ENCODE data around the gene MRPL50. TPM values are rescaled to one million over a fixed set of nuclear protein-coding genes. Genes with fewer than 3 reads are reported as not detected.

Gene MRPL50
- polyA plus RNA-seq, 1 of the 3 experiments (the other 2 are of a cell fraction): 6.3 TPM

- TF ChIP-seq MXI1 (IDR thresholded peaks at IDR 0.05; ENCODE audit: low read depth, low read length): no peak
- TF ChIP-seq TEAD4 (IDR thresholded peaks at IDR 0.05; ENCODE audit: borderline replicate concordance, insufficient read depth): no peak
- no peak for TF ChIP-seq EZH2phosphoT487 (IDR thresholded peaks at IDR 0.05; ENCODE audit: borderline replicate concordance, low read depth)
- TF ChIP-seq YY1 (IDR thresholded peaks at IDR 0.05; ENCODE audit: low read depth): no peak
- no peak for TF ChIP-seq EP300 (IDR thresholded peaks at IDR 0.05; ENCODE audit: borderline replicate concordance in 1 of 2, low read depth in 1 of 2, low read length in 1 of 2)
- TF ChIP-seq RXRA (IDR thresholded peaks at IDR 0.05; ENCODE audit: borderline replicate concordance, low read depth): no peak
- no peak for TF ChIP-seq FOXM1 (IDR thresholded peaks at IDR 0.05; ENCODE audit: low read depth)
Observed at GRCh38 chr9:101375546-101375945, 22.9 kb downstream of the MRPL50 start (continued).

- 45% methylated on average over 2 of the region's 2 CpGs for WGBS (ENCODE audit: low lambda C conversion rate)
- H3K9me2 ChIP-seq: no peaks in the 10 kb centered on the region
- H3K4me3 ChIP-seq (ENCODE audit: low read depth in 2 of 2, low read length in 1 of 2): no peak overlapping the region
- H3K36me3 ChIP-seq (replicated peaks in 1 of 2; ENCODE audit: control insufficient read depth in 1 of 2, insufficient read depth in 2 of 2, low read length in 1 of 2): no peaks in the 10 kb centered on the region
- no peaks in the 10 kb centered on the region for H3K9me3 ChIP-seq
- no peak overlapping the region for H3K9ac ChIP-seq
- no peak overlapping the region for H3K4me2 ChIP-seq
- H3K27ac ChIP-seq (ENCODE audit: low read depth in 2 of 2, low read length in 1 of 2): no peak overlapping the region
- CTCF ChIA-PET: interaction anchor here (1.4 to 2.1 kb wide), 2 partner anchors 15 to 16 kb away, joined by 3 to 19 read pairs; no protein-coding TSS in a partner anchor
- no peaks in the 10 kb centered on the region for H3K27me3 ChIP-seq (ENCODE audit: insufficient read depth)
- peaks cover 0 to 14% of the 10 kb centered on the region in 2 experiments; a peak in 2 of 4 replicates for H3K4me1 ChIP-seq (ENCODE audit: control insufficient read depth in 1 of 2, insufficient read depth in 2 of 2, low read depth in 1 of 2, low read length in 1 of 2)
- H4K20me1 ChIP-seq (ENCODE audit: insufficient read depth): no peaks in the 10 kb centered on the region
- TF ChIP-seq RCOR1 (IDR thresholded peaks at IDR 0.05; ENCODE audit: low read length): no peak
- TF ChIP-seq TCF12 (IDR thresholded peaks at IDR 0.05): no peak
- no peak for TF ChIP-seq GATA2 (CRISPR knock-in tag; IDR thresholded peaks at IDR 0.05)
- TF ChIP-seq RAD21 (IDR thresholded peaks at IDR 0.05; ENCODE audit: low read length): no peak
- no peak for TF ChIP-seq USF1 (IDR thresholded peaks at IDR 0.05; ENCODE audit: borderline replicate concordance, low read depth)
- TF ChIP-seq POLR2AphosphoS5 (IDR thresholded peaks at IDR 0.05; ENCODE audit: low read depth, low read length): no peak
- H3K79me2 ChIP-seq (ENCODE audit: insufficient read depth): no peaks in the 10 kb centered on the region
- peaks cover 23% of the 10 kb centered on the region for H3F3A ChIP-seq (replicated peaks; ENCODE audit: insufficient read depth)
- POLR2A ChIA-PET: no interaction called here
- no peak for DNase-seq
- no peak overlapping the region for H2AFZ ChIP-seq (ENCODE audit: low read depth)
Observed at GRCh38 chr9:101372327-101373118, 25.9 kb downstream of the MRPL50 start.

- Histone ChIP-seq H3K9me3 (no peaks in the 10 kb centered on the region), H3K27me3 (ENCODE audit: insufficient read depth) (no peaks in the 10 kb centered on the region), H3K27ac (ENCODE audit: low read depth in 2 of 2, low read length in 1 of 2) (no peak overlapping the region), H4K20me1 (ENCODE audit: insufficient read depth) (no peaks in the 10 kb centered on the region), H3K9me2 (no peaks in the 10 kb centered on the region), H3K36me3 (replicated peaks in 1 of 2; ENCODE audit: control insufficient read depth in 1 of 2, insufficient read depth in 2 of 2, low read length in 1 of 2) (no peaks in the 10 kb centered on the region), H3K4me3 (ENCODE audit: low read depth in 2 of 2, low read length in 1 of 2) (no peak overlapping the region), H2AFZ (ENCODE audit: low read depth) (no peak overlapping the region), H3K79me2 (ENCODE audit: insufficient read depth) (no peaks in the 10 kb centered on the region), H3K9ac (no peak overlapping the region), H3K4me2 (no peak overlapping the region), H3K4me1 (ENCODE audit: control insufficient read depth in 1 of 2, insufficient read depth in 2 of 2, low read depth in 1 of 2, low read length in 1 of 2) (peaks cover 0 to 10% of the 10 kb centered on the region in 2 experiments; a peak in 2 of 4 replicates), H3F3A (replicated peaks; ENCODE audit: insufficient read depth) (peaks cover 16% of the 10 kb centered on the region)
- ChIA-PET CTCF (interaction anchor here (1.4 kb wide), 1 partner anchor 16 kb away, joined by 3 read pairs; no protein-coding TSS in a partner anchor), POLR2A (no interaction called here)
- 66% methylated on average over 3 of the region's 3 CpGs for WGBS (ENCODE audit: low lambda C conversion rate)
- no peak for DNase-seq
- TF ChIP-seq ZBTB33 (IDR thresholded peaks at IDR 0.05; ENCODE audit: borderline replicate concordance, low read depth) (no peak), IRF3 (IDR thresholded peaks at IDR 0.05; ENCODE audit: low read depth, low read length) (no peak), TCF12 (IDR thresholded peaks at IDR 0.05) (no peak), RFX5 (IDR thresholded peaks at IDR 0.05; ENCODE audit: low read length) (no peak), REST (IDR thresholded peaks at IDR 0.05; ENCODE audit: low read depth, low read length) (no peak), YY1 (IDR thresholded peaks at IDR 0.05; ENCODE audit: low read depth) (no peak)
Observed at GRCh38 chr9:101371813-101372212, 26.6 kb downstream of the MRPL50 start.
